GM12892 (cell line): ENCODE measurements around the gene TTC19.

Experiments
- POLR2A ChIP-seq: IDR thresholded peaks from 2 replicates; pipeline ENCODE4 v1.6.1; 2011; ENCODE audit warnings: low read depth, low read length, control low read depth
- TAF1 ChIP-seq: IDR thresholded peaks from 2 replicates; pipeline ENCODE4 v1.6.1; 2011; ENCODE audit warnings: low read depth, mild to moderate bottlenecking, control low read depth, low read length, borderline replicate concordance

- TF ChIP-seq POLR2A (no peak), TAF1 (no peak)
Measured at GRCh38 chr17:15966879-15967248, 32.8 kb upstream of the TTC19 start.
